Loucy (cell line): ENCODE results near the gene XRN2.

Experiments
- EZH2phosphoT487 ChIP-seq: fragments of 200-600 bp; IDR thresholded peaks from 2 replicates; pipeline ENCODE4 v1.6.1; 2018; ENCODE audit warnings: antibody characterized with exemption, mild to moderate bottlenecking, moderate library complexity, borderline replicate concordance
- TF ChIP-seq, protein P1 (sequence below): fragments of 200-600 bp; sonication (generic); conservative IDR thresholded peaks from 2 replicates; pipeline ENCODE4 v1.5.1; 2014; ENCODE audit warnings: mild to moderate bottlenecking, antibody characterized with exemption, low read length

DNA sequence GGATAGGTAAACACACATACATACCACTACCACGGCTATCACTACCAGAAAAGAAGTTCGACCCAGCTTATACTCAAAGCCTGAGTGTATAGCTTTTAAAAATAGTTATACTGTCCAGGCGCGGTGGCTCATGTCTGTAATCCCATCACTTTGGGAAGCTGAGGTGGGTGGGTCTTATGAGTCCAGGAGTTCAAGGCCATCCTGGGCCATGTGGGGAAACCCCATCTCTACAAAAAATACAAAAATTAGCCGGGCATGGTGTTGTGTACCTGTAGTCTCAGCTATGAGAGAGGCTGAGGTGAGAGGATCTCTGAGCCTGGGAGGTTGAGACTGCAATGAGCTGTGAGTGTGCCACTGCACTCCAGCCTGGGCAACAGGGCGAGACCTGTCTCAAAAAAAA is 61.3 kb downstream of the XRN2 start:
- TF ChIP-seq, protein P1, sequence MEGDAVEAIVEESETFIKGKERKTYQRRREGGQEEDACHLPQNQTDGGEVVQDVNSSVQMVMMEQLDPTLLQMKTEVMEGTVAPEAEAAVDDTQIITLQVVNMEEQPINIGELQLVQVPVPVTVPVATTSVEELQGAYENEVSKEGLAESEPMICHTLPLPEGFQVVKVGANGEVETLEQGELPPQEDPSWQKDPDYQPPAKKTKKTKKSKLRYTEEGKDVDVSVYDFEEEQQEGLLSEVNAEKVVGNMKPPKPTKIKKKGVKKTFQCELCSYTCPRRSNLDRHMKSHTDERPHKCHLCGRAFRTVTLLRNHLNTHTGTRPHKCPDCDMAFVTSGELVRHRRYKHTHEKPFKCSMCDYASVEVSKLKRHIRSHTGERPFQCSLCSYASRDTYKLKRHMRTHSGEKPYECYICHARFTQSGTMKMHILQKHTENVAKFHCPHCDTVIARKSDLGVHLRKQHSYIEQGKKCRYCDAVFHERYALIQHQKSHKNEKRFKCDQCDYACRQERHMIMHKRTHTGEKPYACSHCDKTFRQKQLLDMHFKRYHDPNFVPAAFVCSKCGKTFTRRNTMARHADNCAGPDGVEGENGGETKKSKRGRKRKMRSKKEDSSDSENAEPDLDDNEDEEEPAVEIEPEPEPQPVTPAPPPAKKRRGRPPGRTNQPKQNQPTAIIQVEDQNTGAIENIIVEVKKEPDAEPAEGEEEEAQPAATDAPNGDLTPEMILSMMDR: no peak
- no peak for TF ChIP-seq EZH2phosphoT487
